MCF 10A (cell line): ENCODE data around the gene KATNBL1. TPM values are rescaled to one million over a fixed set of nuclear protein-coding genes. Genes with fewer than 3 reads are reported as not detected.

Experiments
- BruUV-seq: library from RNA; stranded (reverse); fragments of 400-500 nt; replicated peaks from 2 replicates; lab custom pipeline; 2021; lab: Mats Ljungman, UMichigan
- CTCF ChIA-PET: fragments of 300-600 bp; sonication (Branson Sonifier 250); formaldehyde crosslinking; extraction: SDS; loops from one replicate; lab custom pipeline; 2021; ENCODE audit warnings: antibody characterized with exemption, inconsistent platforms; lab: Yijun Ruan, JAX
- POLR2A ChIA-PET: fragments of 300-600, 350-650 bp; sonication (Branson Sonifier 250); formaldehyde crosslinking; extraction: SDS; loops from one replicate; lab custom pipeline; 2020; ENCODE audit warnings: antibody characterized with exemption, inconsistent platforms; lab: Yijun Ruan, JAX
- DNase-seq: peaks from one replicate; pipeline ENCODE4 v3.0.0-alpha.2; 2018; ENCODE audit not compliant: unreplicated experiment
- H3K27ac Mint-ChIP-seq: one replicate; pipeline ENCODE4 v1.8.0; 2022; ENCODE audit warnings: mild to moderate bottlenecking, low read depth, mixed read lengths; ENCODE audit not compliant: unreplicated experiment
- H3K27me3 Mint-ChIP-seq: one replicate; pipeline ENCODE4 v1.8.0; 2022; ENCODE audit warnings: mixed read lengths; ENCODE audit not compliant: insufficient read depth, unreplicated experiment
- H3K36me3 Mint-ChIP-seq: one replicate; pipeline ENCODE4 v1.8.0; 2022; ENCODE audit warnings: mild to moderate bottlenecking, moderate library complexity, mixed read lengths; ENCODE audit not compliant: insufficient read depth, unreplicated experiment
- H3K4me1 Mint-ChIP-seq: one replicate; pipeline ENCODE4 v1.8.0; 2022; ENCODE audit warnings: mixed read lengths; ENCODE audit not compliant: insufficient read depth, unreplicated experiment
- H3K4me3 Mint-ChIP-seq: one replicate; pipeline ENCODE4 v1.8.0; 2022; ENCODE audit warnings: mild to moderate bottlenecking, moderate library complexity, mixed read lengths; ENCODE audit not compliant: unreplicated experiment
- H3K9me3 Mint-ChIP-seq: one replicate; pipeline ENCODE4 v1.8.0; 2022; ENCODE audit warnings: mixed read lengths; ENCODE audit not compliant: unreplicated experiment
- intact Hi-C: fragments of 100-400 bp; cut with micrococcal nuclease; formaldehyde crosslinking; loops from 2 replicates; pipeline ENCODE4 v1.14.1; 2022
- total RNA-seq: library from RNA; stranded (reverse); gene quantifications from 2 replicates; pipeline ENCODE4 v1.2.3, GENCODE V29; 2022
- TF ChIP-seq, protein P1 (sequence below): fragments of 200-600 bp; IDR thresholded peaks from one replicate; pipeline ENCODE4 v1.8.0; 2022; ENCODE audit warnings: antibody characterized with exemption, mild to moderate bottlenecking; ENCODE audit not compliant: unreplicated experiment

Gene KATNBL1
- total RNA-seq, 1 experiment from 2014 or later: 38.2 TPM

- Mint-ChIP-seq H3K4me1 (no peaks in the 10 kb centered on the region), H3K27ac (no peak overlapping the region), H3K4me3 (no peak overlapping the region), H3K36me3 (peaks cover 39% of the 10 kb centered on the region), H3K9me3 (peaks cover 28% of the 10 kb centered on the region), H3K27me3 (no peaks in the 10 kb centered on the region)
- intact Hi-C loops: no loop called here
- no peak for DNase-seq
- BruUV-seq: no TSS peak
- CTCF ChIA-PET: interaction anchor here (0.7 kb wide), 1 partner anchor 53 kb away, joined by 3 read pairs; no protein-coding TSS in a partner anchor
- TF ChIP-seq, protein P1, sequence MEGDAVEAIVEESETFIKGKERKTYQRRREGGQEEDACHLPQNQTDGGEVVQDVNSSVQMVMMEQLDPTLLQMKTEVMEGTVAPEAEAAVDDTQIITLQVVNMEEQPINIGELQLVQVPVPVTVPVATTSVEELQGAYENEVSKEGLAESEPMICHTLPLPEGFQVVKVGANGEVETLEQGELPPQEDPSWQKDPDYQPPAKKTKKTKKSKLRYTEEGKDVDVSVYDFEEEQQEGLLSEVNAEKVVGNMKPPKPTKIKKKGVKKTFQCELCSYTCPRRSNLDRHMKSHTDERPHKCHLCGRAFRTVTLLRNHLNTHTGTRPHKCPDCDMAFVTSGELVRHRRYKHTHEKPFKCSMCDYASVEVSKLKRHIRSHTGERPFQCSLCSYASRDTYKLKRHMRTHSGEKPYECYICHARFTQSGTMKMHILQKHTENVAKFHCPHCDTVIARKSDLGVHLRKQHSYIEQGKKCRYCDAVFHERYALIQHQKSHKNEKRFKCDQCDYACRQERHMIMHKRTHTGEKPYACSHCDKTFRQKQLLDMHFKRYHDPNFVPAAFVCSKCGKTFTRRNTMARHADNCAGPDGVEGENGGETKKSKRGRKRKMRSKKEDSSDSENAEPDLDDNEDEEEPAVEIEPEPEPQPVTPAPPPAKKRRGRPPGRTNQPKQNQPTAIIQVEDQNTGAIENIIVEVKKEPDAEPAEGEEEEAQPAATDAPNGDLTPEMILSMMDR: no peak
- POLR2A ChIA-PET: no interaction called here
These were observed 48.5 kb downstream of the KATNBL1 start for GRCh38 chr15:34161329-34161963.

- Mint-ChIP-seq H3K36me3 (peaks cover 46% of the 10 kb centered on the region), H3K27me3 (no peaks in the 10 kb centered on the region), H3K4me3 (no peak overlapping the region), H3K27ac (no peak overlapping the region), H3K4me1 (no peaks in the 10 kb centered on the region), H3K9me3 (peaks cover 35% of the 10 kb centered on the region)
- no peak for DNase-seq
- intact Hi-C loops: no loop called here
- BruUV-seq: no TSS peak
- ChIA-PET POLR2A (no interaction called here), CTCF (no interaction called here)
- TF ChIP-seq, protein P1: no peak
These were observed 49.2 kb downstream of the KATNBL1 start for GRCh38 chr15:34160735-34161134.

GRCh38 chr15:34158355-34158754 lies 51.5 kb downstream of the KATNBL1 start:
- Mint-ChIP-seq H3K4me1 (peaks cover 7% of the 10 kb centered on the region), H3K4me3 (no peak overlapping the region), H3K27ac (no peak overlapping the region), H3K36me3 (peaks cover 53% of the 10 kb centered on the region), H3K27me3 (no peaks in the 10 kb centered on the region), H3K9me3 (peaks cover 43% of the 10 kb centered on the region)
- TF ChIP-seq, protein P1: no peak
- ChIA-PET POLR2A (no interaction called here), CTCF (interaction anchor here (0.7 to 1.3 kb wide), 2 partner anchors 49 to 127 kb away, joined by 3 read pairs; no protein-coding TSS in a partner anchor)
- no peak for DNase-seq
- BruUV-seq: no TSS peak
- intact Hi-C loops: no loop called here

DNA sequence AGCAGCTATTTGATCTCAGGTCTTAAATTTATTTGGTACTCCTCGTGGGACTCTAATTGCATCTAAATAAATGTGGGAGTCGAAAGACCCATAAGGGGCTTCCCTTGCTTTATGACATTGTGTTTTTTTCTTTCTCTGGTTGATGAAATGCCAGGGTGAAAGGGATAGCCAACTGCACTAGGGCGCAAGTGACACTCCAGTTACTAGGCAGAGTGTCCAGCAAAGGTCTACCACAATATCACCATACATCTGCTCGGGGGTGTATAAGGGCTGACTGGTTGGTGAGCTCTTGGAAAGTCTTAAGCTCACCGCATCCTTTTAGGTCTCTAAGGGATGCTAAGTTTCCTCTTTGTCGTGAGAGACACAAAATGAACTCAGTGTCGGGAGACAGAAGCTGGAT lies 54.0 kb downstream of the KATNBL1 start:
- Mint-ChIP-seq H3K4me3 (no peak overlapping the region), H3K36me3 (peaks cover 63% of the 10 kb centered on the region), H3K4me1 (peaks cover 7% of the 10 kb centered on the region), H3K27ac (no peak overlapping the region), H3K9me3 (peaks cover 33% of the 10 kb centered on the region), H3K27me3 (no peaks in the 10 kb centered on the region)
- intact Hi-C loops: no loop called here
- no peak for DNase-seq
- TF ChIP-seq, protein P1: no peak
- CTCF ChIA-PET: interaction anchor here (0.5 to 1.6 kb wide), 4 partner anchors 9 to 139 kb away, joined by 3 to 6 read pairs (median 4); no protein-coding TSS in a partner anchor
- no TSS peak for BruUV-seq
- POLR2A ChIA-PET: no interaction called here
